ENCODE results near the gene TSPAN17.

DNA sequence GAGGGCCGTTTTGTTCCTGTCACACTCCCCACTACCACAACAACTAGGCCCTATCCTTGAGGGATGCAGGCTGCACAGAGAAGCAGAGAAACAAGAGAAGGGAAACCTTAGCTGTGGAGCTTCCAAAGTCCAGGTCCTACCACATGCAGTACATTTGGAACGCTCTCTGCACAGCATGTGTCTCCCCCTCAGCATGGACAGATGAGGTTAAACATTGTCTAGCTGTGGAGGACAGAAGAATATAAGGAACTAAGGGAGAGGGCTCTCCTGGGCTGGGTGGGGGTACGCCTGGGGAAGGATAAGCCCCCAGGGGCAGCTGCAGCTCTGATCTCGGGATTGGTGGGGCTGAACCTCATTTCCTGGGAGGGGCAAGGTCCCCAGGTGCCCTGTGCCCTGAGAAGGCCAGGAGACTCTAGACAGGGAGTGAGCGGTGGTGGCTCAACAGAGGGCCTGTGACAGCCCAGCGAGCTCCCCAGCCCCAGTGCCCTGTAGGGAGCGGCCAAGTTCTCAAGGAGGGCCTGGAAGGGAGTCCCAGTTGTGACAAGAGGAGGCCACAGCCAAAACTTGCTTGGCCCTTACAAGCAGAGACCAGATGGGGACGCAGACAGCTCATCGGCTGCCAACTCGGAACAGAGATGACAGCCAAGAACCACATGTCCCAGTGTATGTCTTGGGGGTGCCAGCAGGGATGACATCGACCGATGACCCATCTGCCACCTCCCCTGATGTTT lies 30.1 kb downstream of the TSPAN17 start:
- TF ChIP-seq, protein P1, sequence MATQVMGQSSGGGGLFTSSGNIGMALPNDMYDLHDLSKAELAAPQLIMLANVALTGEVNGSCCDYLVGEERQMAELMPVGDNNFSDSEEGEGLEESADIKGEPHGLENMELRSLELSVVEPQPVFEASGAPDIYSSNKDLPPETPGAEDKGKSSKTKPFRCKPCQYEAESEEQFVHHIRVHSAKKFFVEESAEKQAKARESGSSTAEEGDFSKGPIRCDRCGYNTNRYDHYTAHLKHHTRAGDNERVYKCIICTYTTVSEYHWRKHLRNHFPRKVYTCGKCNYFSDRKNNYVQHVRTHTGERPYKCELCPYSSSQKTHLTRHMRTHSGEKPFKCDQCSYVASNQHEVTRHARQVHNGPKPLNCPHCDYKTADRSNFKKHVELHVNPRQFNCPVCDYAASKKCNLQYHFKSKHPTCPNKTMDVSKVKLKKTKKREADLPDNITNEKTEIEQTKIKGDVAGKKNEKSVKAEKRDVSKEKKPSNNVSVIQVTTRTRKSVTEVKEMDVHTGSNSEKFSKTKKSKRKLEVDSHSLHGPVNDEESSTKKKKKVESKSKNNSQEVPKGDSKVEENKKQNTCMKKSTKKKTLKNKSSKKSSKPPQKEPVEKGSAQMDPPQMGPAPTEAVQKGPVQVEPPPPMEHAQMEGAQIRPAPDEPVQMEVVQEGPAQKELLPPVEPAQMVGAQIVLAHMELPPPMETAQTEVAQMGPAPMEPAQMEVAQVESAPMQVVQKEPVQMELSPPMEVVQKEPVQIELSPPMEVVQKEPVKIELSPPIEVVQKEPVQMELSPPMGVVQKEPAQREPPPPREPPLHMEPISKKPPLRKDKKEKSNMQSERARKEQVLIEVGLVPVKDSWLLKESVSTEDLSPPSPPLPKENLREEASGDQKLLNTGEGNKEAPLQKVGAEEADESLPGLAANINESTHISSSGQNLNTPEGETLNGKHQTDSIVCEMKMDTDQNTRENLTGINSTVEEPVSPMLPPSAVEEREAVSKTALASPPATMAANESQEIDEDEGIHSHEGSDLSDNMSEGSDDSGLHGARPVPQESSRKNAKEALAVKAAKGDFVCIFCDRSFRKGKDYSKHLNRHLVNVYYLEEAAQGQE (IDR thresholded peaks at IDR 0.05; ENCODE audit: unreplicated experiment), result no peak
- TF ChIP-seq CREB1 (CRISPR knock-in tag; IDR thresholded peaks at IDR 0.05; ENCODE audit: low read depth) (no peak), EZH2 (IDR thresholded peaks at IDR 0.05; ENCODE audit: low read depth, unreplicated experiment) (no peak), NANOG (IDR thresholded peaks at IDR 0.05; ENCODE audit: borderline replicate concordance) (no peak), JUNB (IDR thresholded peaks at IDR 0.05; ENCODE audit: unreplicated experiment) (no peak), POLR2AphosphoS5 (IDR thresholded peaks at IDR 0.05; ENCODE audit: low read depth) (no peak), EZH2phosphoT487 (IDR thresholded peaks at IDR 0.05; ENCODE audit: unreplicated experiment) (no peak), ZNF114 (CRISPR knock-in tag; IDR thresholded peaks at IDR 0.05) (no peak)
- TF ChIP-seq, protein P2, sequence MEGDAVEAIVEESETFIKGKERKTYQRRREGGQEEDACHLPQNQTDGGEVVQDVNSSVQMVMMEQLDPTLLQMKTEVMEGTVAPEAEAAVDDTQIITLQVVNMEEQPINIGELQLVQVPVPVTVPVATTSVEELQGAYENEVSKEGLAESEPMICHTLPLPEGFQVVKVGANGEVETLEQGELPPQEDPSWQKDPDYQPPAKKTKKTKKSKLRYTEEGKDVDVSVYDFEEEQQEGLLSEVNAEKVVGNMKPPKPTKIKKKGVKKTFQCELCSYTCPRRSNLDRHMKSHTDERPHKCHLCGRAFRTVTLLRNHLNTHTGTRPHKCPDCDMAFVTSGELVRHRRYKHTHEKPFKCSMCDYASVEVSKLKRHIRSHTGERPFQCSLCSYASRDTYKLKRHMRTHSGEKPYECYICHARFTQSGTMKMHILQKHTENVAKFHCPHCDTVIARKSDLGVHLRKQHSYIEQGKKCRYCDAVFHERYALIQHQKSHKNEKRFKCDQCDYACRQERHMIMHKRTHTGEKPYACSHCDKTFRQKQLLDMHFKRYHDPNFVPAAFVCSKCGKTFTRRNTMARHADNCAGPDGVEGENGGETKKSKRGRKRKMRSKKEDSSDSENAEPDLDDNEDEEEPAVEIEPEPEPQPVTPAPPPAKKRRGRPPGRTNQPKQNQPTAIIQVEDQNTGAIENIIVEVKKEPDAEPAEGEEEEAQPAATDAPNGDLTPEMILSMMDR (conservative IDR thresholded peaks at IDR 0.05; ENCODE audit: low read depth in 2 of 2), result no peak
- TF ChIP-seq, protein P3, sequence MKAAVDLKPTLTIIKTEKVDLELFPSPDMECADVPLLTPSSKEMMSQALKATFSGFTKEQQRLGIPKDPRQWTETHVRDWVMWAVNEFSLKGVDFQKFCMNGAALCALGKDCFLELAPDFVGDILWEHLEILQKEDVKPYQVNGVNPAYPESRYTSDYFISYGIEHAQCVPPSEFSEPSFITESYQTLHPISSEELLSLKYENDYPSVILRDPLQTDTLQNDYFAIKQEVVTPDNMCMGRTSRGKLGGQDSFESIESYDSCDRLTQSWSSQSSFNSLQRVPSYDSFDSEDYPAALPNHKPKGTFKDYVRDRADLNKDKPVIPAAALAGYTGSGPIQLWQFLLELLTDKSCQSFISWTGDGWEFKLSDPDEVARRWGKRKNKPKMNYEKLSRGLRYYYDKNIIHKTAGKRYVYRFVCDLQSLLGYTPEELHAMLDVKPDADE (IDR thresholded peaks at IDR 0.05), result no peak
